GM18511 (cell line): Measurements from ENCODE around the gene NOC4L.
"Not testable (repeated sequence)": the region's sequence is repeated elsewhere in the genome, so short reads cannot be mapped to it uniquely, and the experiment has no call there.

Source experiments
- ATAC-seq: cut with Tn5 transposase; IDR thresholded peaks from one replicate; pipeline ENCODE4 v1.9.1; 2021; ENCODE audit warnings: mild to moderate bottlenecking, moderate library complexity; ENCODE audit not compliant: unreplicated experiment

NOC4L gene

DNA sequence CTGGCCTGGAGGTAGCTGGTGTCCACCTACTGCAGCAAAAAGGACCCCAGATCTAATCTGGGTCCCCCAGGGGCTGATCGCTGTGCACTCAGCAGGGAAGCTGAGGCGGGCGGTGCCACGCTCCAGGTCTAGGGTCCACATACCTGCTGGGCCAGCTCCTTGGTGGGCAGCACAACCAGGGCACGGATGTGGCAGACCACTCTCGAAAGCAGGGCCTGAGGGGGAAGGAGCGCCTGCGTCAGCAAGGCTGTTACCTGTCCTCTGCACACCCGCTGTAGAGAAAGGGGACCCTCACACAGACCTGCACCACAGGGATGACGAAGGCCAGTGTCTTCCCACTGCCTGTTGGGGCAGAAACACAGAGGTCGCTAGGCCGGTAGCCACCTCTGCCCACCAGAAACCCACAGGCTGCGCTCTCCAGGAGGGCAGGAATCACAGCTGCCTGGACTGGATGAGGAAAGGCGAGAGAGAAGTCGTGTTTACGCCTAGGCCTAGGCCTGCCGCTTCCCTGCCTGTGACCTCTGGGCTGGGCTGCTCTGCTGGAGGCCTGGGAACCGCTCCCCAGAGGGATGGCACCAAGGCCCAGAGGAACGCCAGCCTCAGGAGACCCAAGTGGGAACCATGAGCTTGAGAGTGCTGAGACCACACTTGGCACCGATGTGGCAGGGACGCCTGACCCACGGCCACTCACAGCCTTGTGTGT lies 2.1 kb upstream of the NOC4L start:
- no peak for ATAC-seq

DNA sequence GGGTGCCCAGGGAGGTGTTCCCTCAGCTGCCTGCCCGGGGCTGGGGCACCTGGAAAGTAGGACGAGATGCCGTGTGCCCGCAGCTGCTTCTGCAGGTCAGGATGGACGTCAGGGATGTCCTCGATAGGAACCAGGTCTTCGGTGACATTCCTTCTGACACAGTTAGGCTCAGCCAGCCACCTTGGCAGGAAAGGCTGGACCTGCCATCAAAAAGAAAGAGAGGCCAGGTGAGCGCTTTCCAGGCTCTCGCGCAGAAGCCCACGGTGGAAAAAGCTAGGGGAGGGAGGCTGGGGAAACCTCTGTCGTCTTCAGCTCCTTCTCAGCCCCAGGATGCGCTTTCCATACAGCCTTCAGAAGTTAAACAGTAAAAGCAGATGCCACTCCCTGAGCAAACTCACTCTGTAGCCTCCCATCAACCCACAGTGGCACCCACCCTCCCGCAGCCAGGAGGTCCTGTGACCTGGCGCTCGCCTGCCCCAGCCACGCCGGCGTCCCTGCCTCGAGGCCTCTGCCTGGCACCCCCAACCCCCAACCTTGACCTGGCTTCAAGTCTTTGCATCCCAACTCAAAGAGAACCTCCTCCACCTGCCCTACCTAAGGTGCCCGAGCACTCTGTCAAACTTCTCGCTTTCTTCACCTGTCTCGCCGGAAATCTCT lies 1.4 kb upstream of the NOC4L start:
- no peak for ATAC-seq

DNA sequence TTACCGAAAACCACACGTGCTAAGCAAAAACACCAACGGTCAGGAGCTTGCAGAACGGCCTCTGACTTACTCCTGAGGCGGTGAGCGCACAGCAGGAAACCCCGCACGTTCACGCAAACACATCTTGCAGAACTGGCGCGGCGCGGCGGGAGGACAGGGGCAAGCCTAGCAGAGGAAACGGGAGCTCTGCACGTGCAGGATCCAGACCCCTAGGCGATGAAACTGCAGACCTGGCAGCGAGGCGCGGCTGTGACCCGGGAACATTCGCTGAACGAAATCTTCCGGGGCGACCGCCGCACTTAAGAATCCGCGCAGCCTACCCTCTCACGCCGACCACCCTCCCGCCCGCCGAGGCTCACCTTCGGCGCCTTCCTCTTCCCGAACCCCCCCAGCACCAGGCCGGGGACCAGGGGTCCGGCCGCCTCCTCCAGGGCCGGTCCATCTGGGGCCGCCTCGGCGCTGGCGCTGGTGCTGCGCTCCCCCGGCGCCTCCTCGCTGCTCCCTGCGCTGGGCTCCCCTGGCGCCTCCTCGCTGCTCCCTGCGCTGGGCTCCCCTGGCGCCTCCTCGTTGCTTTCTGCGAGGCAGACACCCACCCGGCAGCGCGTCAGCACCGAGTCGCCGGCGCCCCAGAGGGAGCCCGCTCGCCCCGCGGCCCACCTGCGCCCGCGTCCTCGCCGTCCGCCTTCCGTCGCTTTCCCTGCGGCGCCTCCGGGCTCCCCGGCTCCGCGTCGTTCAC lies 753 bp upstream of the NOC4L start:
- ATAC-seq, result peak; percentile 30

DNA sequence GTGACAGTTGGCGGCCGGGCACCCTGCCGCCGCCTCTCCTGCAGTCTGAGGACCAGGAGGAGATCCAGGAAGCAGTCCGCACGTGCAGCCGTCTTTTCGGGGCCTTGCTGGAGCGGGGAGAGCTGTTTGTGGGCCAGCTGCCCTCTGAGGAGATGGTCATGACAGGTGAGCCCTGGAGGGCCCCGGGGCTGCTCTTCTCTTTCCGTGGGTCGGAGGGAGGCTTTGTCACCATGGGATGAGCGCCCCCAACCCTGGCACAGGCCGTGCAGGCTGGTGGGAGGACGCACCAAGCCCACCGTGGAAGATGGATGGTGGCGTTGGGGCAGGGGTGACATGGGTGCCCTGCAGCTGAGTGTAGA lies 532 bp downstream of the NOC4L start:
- ATAC-seq, result no peak

DNA sequence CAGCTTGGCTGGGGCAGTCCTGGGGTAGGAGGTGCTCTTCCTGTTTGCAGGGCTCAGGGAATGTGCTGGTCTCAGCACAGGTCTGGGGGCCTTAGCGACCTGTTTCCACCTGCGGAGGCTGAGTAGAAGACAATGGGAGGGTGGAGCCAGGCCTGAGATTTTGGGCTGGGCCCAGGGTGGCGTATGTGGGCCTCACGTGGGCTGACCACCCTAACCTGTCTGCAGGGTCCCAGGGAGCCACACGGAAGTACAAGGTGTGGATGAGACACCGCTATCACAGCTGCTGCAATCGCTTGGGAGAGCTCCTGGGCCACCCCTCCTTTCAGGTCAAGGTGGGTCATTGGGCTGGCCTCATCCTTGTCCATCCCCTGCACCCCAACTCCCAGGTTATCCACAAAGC lies 1.1 kb downstream of the NOC4L start:
- ATAC-seq, result no peak

DNA sequence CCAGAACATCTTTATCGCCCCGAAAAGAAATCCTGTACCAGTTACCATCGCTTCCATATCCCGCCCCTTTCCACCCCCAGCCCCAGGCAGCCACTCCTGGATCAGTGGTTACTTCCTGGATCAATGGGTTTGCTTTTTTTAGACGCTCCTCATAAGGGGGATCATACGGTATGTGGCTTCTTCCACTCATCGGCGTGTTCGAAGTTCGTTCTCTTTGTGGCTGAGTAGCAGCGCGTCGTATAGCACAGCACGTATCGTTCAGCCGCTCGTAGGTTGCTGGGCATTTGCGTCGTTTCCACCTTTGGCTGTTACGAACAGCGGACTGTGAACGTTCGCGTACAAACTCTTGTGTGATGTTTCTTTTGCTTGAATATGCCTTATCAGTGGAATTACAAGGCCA lies 1.8 kb downstream of the NOC4L start:
- no peak for ATAC-seq

DNA sequence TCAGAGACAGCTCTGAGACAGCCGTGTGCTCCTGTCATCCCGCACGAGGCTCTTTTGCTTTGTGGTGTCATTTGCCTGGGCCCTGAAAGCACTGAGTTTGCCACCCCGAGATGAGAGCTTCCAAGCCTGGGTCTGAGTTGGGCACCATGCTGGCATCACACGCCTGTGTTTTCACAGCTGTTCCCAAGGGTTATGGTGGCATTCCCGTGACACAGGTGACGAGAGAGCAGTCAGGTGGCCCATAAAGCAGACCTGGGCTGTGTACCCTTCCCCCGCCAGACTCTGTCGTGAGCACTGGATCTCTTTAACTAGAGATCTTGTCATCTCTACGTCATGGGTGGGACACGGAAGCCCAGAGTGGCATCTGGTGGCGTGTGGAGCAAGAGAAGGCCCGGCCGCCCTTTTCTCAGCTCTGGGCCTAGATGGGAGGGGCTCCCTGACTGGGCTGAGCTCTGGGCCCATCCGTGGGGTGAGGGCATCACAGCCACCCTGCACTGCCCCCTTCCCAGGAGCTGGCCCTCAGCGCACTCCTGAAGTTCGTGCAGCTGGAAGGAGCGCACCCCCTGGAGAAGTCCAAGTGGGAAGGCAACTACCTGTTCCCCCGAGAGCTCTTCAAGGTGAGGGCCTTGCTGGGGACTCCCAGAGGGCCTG lies 2.6 kb downstream of the NOC4L start:
- ATAC-seq, result no peak

DNA sequence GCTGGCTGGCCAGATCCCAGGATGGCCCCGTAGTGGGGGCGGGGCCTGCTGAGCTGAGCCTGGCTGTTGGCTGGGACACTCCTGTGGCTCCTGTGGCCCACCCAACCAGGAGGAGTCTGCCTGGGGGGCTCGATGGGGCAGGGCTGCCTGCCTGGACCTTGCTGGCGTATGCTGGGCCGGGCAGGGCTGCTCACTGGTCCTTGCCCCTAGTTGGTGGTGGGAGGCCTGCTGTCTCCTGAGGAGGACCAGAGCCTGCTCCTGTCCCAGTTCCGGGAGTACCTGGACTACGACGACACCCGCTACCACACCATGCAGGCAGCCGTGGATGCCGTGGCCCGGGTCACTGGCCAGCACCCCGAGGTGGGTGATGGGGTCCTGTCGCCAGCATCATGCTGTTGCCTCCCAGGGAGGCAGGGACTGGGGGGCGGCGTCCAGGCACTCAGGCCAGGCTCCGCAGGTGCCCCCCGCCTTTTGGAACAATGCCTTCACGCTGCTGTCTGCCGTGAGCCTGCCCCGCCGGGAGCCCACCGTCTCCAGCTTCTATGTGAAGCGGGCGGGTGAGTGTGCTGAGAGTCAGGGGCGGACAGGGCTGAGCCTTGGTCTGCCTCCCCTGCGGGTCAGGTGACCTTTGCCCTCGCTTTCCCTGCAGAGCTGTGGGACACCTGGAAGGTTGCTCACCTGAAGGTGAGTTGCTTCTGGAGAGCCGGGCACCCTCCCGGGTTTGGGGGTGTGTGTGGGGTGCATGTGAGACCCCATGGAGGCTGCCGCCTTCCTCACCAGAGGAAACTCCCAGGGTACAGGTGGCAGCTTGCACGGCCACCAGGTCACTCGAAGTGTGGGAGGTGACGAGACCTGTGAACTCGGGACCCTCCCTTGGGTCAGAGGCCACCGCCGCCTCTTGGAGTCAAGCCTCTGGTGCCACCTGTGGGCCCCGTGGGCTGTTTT lies 3.4 kb downstream of the NOC4L start:
- no peak for ATAC-seq

DNA sequence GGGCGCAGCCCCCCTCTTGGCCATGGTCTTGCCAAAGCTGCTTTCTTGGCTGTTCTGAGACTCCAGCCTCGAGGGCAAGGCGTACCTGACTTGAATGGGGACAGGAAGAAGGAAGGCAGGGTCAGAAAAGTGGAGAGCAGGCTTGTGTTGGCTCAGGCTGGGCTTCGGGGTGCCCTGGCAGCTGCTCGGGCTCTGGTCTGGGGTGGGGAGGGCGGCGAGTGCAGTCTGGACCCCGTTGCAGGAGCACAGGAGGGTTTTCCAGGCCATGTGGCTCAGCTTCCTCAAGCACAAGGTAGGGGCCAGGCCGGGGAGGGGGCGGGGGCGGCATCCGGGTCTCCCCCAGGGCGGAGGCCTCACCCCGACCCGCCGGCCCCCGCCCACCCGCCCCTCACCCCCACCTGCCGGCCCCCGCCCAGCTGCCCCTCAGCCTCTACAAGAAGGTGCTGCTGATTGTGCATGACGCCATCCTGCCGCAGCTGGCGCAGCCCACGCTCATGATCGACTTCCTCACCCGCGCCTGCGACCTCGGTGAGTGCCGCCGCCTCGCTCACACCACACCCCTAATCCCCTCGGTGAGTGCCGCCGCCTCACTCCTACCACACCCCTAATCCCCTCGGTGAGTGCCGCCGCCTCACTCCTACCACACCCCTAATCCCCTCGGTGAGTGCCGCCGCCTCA lies 4.2 kb downstream of the NOC4L start:
- ATAC-seq, result no peak

DNA sequence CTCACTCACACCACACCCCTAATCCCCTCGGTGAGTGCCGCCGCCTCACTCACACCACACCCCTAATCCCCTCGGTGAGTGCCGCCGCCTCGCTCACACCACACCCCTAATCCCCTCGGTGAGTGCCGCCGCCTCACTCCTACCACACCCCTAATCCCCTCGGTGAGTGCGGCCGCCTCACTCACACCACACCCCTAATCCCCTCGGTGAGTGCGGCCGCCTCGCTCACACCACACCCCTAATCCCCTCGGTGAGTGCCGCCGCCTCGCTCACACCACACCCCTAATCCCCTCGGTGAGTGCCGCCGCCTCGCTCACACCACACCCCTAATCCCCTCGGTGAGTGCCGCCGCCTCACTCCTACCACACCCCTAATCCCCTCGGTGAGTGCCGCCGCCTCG lies 5.3 kb downstream of the NOC4L start:
- not testable (repeated sequence) for ATAC-seq

DNA sequence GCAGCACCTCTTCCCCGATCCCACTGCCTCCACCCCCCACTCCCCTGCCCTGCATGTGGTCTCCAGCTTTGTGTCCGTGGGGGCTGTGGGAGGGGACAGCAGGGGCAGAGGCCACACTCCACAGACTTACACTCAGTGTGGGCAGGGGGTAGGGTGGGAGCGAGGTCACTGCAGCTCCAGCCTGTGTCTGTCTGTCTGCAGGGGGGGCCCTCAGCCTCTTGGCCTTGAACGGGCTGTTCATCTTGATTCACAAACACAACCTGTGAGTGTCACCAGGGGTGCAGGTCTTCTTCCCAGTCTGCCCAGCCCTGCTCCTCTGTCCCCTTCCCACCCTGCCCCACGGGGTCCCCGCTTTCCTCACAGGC lies 6.5 kb downstream of the NOC4L start:
- ATAC-seq, result no peak

DNA sequence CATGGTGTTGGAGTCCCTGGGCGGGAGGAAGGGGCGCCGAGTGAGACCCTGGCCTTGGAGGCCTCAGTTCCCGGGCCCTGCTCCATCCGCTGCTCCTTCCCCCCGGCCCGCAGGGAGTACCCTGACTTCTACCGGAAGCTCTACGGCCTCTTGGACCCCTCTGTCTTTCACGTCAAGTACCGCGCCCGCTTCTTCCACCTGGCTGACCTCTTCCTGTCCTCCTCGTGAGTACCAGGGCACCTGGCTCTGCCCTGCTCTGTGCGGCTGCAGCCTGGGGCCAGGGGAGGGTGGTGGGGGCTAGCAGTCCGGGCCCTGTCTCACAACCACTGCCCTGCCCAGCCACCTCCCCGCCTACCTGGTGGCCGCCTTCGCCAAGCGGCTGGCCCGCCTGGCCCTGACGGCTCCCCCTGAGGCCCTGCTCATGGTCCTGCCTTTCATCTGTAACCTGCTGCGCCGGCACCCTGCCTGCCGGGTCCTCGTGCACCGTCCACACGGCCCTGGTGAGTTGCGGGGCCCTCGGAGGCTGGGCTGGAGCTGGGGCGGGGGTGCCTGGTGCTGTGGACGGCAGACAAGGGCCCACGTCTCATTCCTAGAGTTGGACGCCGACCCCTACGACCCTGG lies 7.0 kb downstream of the NOC4L start:
- no peak for ATAC-seq

DNA sequence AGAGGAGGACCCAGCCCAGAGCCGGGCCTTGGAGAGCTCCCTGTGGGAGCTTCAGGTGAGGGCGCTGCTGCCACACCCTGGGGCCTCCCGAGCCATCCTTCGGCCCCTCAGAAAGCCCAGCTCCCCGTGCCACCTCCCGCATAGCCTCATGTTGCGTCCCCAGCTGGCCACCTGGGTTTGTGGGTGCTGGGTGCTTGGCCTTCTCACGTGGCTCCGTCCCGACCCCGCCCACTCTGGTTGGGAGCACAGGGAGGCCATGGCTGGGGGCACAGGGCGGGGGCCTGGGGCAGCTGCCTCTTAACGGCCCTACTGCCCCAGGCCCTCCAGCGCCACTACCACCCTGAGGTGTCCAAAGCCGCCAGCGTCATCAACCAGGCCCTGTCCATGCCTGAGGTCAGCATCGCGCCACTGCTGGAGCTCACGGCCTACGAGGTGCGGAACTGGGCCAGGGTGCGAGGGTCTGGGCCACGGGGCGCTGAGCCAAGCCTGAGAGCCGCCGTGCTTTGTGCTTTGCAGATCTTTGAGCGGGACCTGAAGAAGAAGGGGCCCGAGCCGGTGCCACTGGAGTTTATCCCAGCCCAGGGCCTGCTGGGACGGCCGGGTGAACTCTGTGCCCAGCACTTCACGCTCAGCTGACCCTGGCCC lies 7.6 kb downstream of the NOC4L start:
- ATAC-seq, result no peak

DNA sequence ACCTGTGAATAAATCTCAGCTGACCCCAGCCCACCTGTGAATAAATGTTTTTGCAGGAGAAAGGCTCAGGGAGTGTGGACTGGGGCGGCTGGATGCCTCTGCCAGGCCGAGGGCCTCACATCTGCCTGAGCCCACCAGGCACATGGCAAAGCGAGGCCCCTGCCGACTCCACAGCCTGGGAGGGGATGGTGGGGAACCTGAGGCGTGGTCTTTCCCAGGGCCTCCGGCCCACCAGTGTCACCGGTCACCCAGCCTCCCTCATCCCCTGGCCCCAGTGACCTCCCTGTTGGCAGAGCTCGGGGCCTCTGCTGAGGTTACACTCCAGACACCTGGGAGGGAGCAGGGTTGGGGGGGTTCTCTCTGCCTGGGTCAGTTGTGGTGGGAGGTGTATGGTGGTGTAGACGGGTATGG lies 8.2 kb downstream of the NOC4L start:
- no peak for ATAC-seq

DNA sequence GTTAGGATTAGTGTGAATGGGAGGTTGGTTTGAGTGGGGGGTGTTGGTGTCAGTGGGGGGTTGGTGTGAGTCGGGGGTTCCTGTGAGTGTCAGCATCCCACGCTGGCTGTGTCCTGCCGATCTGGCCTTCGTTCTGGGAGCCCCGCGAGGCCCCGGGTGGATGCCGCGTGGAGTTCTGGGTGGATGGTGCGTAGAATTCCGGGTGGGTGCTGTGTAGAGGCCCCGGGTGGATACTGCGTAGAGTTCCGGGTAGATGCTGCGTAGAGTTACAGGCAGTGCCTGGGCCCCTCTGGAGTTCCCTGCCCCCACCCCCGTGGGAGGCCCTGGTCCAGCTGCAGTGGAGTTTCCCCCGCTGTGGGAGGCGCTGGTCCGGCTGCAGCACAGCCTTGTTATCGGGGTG lies 8.7 kb downstream of the NOC4L start:
- ATAC-seq, result no peak

DNA sequence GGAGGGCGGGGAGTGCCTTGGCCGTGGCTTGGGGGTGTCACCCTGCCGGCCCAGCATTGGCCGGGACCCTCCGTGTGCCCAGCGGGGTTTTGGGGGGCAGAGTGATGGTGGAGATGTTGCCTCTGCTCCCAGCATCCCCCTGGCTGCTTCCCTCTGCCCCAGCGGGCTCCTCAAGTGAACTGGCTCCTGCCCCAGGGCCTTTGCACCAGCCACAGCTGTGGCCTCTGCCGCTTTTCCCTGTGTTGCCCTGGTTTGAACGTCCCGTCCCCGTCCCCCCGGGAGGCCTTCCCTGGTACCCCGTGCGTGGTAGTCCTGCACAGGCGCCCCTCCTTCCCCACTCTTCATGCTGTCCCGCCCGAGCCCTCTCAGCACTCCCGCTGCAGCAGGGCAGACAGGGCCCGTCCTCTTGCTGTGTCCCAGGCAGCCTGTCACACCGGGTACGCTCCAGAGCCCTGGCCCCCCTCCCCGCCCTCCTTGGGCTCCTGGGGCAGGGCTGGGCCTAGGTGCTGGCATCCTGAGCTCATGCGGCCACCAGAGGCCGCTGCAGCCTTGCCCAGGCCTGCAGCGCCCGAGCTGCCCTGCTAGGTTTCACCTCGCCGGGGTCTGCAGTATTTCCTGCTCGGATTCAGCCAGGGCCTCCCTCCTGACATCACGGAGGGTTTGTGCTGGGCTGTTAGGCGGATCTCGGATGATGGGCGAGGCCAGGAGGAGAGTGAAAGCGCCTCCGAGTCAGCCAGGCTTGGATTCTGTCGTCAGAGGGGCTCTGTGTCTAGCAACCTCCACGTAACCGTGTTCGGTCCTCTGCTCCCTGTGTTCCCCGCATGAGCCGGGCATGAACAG lies 9.5 kb downstream of the NOC4L start:
- ATAC-seq, result peak; percentile 82

DNA sequence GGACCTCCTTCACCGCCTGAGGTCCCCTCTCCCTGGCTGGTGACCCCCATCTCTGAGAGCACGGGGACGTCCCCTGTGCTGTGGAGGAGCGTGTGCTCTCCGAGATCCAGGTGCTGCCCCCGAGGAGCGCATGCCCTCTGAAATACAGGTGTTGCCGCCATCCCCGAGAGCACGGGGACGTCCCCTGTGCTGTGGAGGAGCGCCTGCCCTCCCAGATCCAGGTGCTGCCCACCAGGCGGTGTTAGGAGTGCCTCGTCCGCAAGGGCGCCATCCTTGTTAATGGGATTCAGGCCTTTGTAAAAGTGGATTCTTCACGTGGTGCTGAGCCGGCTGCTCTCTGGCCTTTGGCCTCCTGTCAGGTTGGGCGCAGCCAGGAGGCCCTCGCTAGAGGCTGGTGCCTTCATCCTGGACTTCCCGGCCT lies 10.1 kb downstream of the NOC4L start:
- ATAC-seq, result peak; percentile 24
